ENCODE measurements around the gene MALL.
"Not testable (repeated sequence)": the region's sequence is repeated elsewhere in the genome, so short reads cannot be mapped to it uniquely, and the experiment has no call there.

MALL gene

DNA sequence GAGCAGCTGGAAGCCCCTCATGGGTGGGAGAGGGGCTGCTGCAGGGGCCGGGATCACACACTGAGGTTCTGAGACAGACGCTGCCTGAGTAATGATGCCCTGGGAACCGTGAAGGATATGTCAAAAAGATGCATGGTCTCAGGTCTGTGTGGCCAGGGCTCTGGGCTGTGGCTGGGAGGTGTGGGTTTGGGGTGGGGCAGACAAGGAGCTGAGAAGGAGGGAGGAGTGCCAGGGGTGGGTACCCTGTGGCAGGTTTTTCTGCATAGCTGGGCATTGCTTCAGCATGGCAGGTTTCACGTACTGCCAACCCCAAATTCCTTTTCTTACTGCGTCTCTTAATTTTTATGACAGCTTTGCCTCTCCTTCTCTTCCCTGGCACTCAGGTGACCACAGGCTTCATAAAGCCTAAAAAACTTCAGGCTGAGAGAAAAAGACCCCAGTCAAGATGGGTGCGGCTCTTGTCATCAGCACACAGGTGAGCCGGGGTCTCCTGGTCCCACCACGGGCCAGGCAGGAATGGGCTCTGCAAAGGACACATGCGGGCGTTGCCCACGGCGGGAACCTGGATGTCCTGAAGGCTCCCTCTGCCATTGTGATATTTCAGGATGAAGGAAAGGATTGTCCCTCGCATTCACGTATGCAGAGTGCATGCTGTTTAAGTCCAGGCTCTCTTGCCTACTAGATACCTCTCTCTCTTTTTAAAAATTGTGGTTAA lies 18.0 kb downstream of the MALL start:
- DNase-seq: no peak

DNA sequence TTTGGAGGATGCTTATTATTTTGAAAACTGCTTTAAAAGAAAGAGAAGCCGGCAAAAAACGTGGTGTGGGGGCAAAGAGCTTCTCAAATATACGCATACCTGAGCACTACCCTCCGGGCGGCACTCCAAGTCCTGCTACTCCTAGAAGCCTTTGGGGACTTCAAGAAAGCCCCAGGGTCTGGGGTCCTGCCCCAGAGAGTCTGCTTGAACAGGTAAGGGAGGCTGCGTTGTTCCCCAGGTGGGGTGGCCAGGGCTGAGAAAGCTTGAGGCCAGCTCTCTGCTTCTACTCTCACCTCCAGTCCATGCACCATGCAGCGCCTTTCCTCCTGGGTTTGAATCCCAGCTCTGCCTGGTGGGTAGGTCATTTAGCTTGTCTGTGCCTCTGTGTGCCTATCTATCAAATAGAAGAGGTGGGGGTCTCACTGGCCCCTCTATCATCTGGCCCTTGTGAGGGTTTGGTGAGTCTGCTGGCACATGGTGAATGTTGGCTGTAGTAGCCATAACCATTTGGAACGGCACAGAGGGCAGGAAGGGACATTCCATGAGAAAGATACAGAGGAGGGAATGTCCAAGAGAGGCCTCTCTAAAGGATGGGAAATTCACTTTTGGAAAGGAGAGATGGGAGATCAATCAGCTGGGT lies 19.5 kb downstream of the MALL start:
- no peak for DNase-seq

DNA sequence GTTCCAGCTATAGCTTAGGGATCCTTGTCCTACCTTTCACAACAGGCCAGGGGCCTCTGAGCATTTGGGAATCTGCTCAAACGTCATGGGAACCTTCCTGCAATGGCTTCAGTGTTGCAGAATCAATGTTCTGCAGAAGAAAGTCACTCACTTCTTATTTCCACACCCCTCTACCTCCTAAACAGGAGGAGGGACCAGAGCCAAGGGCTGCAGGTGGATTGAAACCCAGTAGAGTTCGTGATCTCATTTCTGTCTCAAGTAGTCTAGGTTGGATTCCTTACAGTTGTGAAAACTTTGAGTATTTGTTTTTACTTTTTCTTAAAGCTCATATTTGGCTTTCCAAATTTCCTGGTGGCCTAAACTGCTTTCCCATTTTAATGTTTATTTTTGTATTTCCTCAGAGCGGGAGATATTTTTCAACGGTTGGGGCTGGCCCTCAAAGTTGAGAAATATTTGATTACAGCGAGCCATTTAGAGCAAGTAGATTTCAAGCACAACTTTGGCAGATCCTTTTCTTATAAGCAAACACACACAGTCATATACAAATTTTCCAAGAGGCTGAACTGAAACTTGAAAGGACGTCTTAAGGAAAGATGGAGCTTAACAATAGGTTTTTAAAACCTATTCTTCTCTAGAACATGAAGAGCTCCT lies 20.6 kb downstream of the MALL start:
- not testable (repeated sequence) for DNase-seq

DNA sequence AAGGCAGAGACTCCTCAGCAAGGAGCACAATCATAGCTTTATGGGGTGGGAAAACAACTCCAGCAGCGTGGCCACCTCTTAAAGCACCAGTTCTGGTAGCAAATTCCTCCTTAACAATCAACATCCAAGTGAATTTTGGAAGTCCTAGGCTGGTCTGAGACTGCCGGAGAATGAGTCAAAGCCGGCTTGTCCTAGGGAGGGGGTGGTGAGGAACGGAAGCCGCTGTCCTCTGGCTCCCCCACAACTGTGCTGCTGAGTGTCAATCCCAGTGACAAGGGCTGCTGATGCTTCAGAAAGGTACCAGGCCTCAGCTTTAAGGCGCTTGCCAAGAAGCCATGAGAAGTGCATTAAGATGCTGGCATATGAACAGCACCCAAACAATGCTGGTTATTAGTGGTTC lies 21.7 kb downstream of the MALL start:
- DNase-seq: not testable (repeated sequence)

DNA sequence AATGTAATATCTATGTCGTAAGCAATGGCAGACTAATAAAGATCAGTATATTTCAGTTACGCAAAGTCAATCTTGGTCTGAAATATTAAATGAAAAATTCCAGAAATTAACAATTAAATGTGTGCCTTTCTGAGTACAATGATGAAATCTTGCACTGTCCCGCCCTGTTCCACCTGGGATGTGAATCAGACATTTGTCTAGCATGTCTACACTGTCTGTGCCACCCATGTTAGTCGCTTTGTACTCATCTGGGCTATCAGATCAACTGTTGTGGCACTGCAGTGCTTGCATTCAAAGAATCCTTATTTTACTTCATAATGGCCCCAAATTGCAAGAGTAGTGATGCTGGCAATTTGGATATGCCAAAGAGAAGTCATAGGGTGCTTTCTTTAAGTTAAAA lies 25.5 kb downstream of the MALL start:
- not testable (repeated sequence) for DNase-seq

DNA sequence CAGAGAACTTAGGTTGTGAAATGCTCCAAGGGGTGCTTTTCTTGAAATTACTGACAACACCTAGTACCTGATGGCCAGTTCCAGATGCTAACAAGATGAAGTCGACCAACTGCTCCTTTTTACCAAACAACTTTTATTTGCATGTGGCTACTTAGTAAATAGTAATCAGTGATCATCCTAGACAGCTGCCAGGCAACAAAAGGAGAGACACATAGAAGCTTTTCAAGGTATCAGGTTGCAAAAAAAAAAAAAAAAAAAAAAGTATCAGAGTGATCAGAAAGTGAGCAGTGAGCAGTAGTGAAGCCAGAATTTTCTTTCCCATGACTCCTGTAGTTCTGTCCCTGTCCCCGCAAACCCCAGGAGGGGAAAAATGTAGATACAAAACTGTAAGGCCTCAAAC lies 31.9 kb downstream of the MALL start:
- not testable (repeated sequence) for DNase-seq

DNA sequence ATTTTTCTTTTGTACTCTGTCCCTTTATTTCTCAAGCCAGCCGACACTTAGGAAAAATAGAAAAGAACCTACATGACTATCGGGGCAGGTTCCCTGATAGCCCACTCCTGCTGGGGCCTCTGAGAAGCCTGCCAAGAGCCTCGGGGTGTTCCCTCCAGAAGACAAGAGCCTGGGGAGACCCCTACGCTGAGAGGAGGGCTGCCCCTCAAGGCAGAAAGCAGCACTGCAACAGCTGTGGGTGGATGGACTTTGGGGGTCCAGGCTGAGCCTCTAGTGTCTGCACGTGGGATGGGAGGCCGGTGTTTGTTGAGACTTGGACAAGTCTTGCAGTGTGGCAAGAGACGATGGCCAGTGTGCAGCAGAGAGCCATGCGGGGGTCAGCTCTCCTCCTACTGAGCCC lies 32.5 kb downstream of the MALL start:
- not testable (repeated sequence) for DNase-seq

DNA sequence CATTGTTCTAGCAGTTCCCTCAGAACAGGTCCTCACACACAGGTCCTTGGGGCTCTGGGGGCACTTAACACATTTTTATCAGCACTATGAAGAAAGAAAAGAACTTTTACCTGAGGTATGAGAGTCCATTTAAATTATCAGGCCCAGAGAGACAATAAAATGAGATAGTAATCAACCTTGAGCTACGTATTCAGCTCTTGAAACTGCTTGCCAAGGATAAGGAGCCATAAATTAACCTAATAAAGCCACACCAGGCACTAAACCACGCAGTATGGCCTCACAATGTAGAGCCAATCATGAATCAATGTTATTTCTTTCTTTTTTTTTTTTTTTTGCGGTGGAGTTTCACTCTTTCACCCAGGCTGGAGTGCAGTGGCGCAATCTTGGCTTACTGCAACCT lies 37.5 kb downstream of the MALL start:
- DNase-seq: not testable (repeated sequence)

DNA sequence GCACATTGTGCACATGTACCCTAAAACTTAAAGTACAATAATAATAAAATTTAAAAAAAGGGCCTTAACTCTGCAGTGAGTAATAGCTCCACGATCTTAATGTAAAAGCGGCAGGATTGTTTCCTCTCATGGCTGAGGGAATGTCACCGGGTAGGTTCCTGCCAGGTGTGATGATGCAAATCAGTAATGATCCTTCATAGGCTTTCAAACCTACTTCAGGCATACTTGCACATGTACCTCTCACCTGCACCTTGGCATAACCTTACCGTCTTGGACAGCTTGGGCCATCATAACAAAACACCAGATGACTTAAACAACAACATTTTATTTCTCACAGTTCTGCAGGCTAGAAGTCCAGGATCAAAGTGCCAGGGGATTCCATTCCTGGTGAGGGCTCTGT lies 39.7 kb downstream of the MALL start:
- DNase-seq: not testable (repeated sequence)

DNA sequence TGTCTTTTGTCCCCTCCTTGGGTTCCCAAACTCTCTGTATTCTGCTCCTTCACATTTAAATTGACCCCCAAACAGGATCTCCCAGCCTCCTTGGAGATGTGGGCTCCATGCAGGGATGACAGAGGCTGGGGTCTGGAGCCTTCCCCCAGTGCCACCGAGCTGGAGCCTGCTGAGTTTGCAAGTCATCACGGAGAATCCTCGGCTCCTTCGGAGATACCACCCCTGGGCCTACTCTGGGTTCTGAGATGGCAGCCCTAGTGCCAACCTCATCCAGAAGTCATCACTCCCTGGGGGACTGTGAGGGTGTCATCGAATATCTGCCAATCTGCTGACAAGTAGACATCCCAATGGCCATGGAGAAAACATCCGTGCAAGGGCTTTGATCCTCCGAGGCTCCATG lies 45.8 kb downstream of the MALL start:
- DNase-seq: not testable (repeated sequence)

DNA sequence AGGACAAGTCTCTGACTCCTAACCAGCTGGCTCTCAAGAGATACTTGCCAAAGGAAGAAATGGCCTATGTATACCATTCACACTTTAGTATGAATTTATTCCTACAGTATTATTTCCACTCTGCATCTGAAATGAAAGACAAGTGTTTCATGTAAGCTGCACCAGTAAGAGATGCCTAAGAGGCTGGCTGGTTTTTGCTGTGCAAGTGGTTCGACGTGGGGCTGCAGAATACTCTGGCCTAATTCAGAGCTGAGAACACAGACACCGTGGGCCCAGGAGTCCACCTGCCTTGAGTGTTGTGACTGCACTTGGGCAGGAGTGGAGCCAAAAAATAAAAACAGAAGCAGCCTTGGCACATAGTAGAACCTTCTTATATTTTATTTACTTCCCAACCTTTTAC lies 47.5 kb downstream of the MALL start:
- DNase-seq: not testable (repeated sequence)

DNA sequence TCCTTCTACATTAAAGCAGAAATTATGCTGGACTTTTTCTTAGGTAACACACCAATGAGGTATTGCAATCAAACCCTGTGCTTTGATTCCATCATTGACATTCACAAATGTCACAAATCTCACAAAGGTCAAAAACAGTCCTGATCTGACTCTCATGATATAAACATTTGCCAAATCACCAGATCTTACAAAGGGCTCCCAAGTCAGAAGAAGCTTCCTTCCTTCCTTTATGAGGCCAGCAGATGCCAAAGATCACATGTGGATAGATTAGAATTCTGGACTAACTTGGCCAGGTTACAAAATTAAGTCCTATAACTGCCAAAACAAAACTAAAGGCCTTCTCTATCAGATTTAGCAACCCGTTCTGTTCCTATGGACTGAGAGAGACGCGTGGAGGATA lies 53.3 kb downstream of the MALL start:
- DNase-seq: not testable (repeated sequence)

DNA sequence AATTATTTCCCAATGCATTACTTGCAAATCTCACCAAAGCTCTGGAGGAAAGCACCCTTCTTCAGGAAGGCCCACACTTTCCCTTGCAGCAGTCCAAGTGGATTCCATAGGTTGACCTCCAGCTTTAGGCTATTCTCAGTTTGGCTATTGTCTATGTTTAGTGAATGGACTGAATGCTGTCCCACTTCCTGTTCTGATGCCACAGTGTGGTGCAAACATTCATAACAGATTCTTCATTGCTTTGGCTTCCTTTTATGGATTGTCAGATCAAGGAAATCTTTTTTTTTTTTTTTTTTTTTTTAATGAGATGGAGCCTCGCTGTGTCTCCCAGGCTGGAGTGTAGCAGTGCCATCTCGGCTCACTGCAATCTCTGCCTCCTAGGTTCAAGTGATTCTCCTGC lies 55.1 kb downstream of the MALL start:
- DNase-seq: not testable (repeated sequence)

DNA sequence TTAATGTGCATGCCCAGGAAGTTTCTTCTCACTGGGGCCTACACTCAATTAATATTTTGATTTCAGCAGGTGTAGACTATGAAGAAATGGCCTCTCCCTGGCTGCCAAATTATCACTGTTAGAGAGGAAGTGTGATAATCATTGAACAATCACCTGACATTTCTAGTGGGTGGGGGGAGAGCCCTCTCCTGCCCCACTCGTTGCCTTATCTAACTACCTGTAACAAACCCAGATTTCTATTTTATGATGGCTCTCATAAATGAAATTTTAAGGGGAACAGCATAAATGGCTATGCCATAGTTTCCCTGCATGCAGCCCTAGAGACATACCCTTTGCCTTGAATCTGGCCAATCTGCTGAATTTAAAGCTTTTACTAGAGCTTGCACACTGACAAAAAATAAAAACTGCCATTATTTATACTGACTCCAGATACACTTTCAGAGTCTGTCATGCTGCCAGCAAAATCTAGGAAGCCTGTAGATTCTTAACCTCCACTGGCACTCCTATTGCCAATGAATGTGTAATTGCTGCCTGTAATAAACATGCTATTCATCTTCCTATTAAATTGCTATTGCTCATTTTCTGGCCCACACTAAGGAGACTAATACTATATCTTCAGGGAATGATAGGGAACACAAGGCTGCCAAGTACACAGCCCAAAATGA lies 55.8 kb downstream of the MALL start:
- DNase-seq: not testable (repeated sequence)

DNA sequence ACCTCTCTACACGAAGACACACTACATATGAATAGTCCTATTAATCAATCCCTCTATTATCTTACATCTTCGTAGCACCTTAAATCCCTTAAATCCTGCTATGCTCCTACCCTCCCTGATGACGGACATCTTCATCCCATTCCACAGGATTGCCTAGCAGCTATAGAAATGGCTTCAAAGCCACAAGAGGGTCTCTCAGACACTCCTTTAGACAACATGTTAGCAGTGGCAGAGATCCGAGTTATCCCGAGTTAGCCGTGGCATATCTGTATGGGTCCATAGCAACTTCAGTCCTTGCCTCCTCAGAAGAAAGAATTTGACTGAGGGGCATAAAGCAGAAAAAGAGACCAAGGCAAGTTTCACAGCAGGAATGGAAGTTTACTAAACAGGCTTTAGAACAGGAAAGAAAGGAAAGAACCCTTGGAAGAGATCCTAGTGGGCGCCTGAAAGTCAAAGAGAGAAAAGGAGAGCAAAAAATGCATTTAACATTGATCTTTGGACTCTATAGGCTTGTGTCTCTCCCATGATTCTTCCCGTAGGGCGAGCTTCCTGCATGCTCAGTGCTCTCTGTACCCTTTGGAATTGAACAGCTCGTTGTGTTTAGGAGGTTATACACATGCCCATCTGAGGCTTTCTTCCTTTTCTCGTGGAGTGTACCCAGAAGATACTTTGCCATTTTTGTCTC lies 56.5 kb downstream of the MALL start:
- not testable (repeated sequence) for DNase-seq

DNA sequence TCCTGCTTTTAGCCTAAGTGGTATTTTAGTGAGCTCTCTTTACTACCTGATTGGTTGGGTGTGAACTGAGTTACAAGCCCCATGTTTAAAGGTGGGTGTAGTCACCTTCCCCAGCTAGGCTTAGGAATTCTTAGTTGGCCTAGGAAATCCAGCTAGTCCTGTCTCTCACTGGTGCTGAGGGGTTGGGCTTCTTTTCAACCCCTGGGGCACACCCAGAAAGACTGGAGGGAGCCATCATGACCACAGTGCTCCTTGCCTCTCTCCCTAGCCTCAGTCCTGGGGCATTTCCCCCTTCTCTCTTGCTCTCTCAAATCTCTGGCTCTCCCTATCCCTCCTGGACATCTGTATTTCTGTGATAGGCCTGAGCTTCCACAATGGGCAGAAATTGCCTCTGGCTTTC lies 57.6 kb downstream of the MALL start:
- not testable (repeated sequence) for DNase-seq

DNA sequence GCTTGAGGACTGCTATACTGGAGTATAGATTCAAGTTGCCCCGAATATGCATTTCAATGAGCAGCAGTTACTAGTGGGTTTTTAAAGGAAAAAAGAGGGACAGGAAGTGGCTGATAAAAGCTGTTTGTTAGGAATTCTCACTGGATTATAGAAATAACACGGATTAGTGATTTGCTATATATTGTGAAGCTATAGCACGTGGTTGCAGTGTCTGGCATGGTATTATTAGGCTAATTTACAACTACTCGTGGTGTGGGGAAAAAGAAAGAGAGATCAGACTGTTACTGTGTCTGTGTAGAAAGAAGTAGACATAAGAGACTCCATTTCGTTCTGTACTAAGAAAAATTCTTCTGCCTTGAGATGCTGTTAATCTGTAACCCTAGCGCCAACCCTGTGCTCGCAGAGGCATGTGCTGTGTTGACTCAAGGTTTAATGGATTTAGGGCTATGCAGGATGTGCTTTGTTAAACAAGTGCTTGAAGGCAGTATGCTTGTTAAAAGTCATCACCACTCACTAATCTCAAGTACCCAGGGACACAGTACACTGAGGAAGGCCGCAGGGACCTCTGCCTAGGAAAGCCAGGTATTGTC lies 59.7 kb downstream of the MALL start:
- not testable (repeated sequence) for DNase-seq

DNA sequence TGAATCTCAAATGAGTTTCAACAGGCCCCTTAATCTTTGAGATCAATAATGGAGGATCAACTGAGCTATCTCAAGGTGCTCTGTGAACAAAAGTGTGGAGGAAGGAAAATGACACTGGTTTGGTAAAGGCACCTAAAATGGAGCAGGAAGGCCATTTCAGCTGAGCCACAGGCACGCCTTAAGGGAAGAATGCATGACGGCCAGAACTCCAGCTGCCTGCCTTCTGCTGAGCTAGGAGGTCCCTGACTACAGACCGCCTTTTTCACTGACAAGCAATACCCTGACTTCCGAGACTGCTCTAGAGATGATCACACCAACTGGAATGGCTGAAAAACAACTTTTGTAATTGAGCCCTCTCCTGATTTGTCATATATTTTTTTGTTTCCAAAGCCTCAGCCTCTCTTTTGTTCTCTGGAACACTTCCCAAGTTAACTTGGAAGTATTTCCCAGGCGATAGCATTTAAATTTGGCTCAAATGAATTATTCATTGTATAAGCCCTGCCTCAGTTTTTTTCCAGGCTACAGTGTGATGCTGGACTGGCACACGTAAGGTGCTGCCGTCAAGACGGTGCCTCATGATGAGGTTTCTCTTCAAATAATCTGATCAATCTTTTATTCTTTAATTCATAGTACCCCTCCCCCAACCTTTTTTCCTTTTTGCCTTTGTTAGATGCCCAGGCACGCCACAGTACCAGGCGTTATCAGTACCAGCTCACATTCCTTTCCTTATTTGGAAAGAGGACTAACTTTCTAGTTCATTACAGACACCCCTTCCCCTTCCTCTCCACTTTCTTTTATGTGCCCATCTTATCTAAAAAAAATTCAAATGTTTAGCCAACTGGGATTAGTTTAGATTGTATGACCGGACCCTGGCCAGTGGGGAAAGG lies 60.9 kb downstream of the MALL start:
- DNase-seq: not testable (repeated sequence)

DNA sequence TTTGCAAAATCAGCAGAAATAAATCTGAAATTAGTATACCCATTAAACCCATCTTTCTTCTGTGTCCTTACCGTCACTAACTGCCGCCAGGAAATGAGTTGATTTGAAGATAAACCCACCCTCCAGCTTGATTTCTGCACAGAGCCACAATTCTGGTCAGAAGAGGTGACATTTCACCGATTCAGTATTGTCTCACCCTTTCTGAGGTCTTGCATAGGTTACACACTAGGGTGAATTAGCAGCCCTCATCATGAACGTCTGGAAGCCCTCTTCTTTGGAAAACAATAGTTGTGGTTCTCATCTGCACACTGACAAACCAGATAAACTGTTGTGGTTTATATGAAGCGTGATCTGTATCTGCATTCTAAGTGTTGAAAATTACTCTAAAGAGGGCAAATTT lies 61.9 kb downstream of the MALL start:
- not testable (repeated sequence) for DNase-seq

DNA sequence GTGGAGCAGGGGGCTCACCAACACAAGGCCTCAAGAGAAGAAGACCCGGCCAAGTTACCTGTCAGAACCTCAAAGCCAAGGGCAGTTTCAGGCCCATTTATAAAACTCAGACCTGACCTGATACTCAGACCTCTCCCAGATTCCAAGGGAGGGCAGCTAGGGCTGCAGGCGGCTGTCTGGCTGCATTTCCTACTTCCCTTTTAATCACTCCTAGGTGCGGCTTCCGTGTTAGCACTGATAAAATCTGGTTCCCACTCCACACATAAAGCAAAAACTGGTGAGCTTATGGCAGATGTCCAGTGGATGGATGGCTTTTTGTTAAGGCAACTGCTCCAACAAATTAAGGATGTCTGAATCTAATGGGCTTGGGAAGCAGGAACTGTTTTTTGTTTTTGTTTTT lies 63.5 kb downstream of the MALL start:
- DNase-seq: not testable (repeated sequence)

DNA sequence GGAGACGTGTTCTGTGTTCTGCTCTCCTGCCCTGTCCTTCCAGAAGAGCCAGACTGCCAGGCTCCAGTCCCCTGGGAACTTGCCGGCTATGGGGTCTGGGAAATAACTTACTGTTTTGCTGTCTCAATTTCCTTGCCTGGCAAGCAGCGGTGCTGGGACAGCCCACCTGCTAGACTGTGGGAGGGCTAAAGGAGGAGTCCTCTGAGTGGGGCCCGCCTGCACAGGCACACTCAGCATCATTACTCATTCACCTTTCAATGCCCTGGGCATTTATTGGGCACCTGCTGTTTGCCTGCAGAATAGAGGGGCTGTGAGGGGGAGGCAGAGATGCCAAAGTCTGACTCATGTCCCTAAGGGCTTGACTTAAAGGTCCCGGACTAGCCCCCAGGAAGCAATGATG lies 65.4 kb downstream of the MALL start:
- not testable (repeated sequence) for DNase-seq

Measured in stimulated activated CD4-positive, alpha-beta T cell treated with anti-CD3 and anti-CD28 coated beads, Interleukin-1b, Interleukin-23, amount 100 ng/mL, for 48 hours (primary cell).